ENCODE results near the gene COX4I2.
A peak's percentile ranks its signal among the peaks of the same experiment; 100 is the strongest.

Gene COX4I2

DNA sequence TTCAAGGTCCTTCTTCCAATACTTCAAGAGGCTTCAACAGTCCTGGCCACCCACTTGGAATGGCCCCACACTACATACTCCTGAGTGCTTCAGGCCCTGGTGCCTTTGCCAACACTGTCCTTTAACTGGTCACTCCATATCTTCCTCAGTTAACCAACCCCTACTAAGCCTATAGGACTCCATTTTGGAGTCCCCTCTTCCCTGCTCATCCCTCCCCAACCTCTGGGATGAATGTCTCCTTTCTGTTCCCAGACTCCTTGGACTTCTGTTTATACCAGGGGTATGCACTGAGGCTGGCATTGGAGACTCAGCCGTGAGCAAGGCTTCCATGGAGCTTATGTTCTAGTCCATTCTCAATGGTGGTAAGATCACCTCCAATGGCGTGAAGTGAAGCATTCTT, 33.6 kb downstream of the COX4I2 start:
- Histone ChIP-seq H3K4me3 (ENCODE audit: low read depth, low read length) (no peak overlapping the region), H3K36me3 (replicated peaks) (peaks cover 2% of the 10 kb centered on the region), H3K27ac (no peak overlapping the region), H3K27me3 (replicated peaks) (no peaks in the 10 kb centered on the region)
- TF ChIP-seq, protein P1, sequence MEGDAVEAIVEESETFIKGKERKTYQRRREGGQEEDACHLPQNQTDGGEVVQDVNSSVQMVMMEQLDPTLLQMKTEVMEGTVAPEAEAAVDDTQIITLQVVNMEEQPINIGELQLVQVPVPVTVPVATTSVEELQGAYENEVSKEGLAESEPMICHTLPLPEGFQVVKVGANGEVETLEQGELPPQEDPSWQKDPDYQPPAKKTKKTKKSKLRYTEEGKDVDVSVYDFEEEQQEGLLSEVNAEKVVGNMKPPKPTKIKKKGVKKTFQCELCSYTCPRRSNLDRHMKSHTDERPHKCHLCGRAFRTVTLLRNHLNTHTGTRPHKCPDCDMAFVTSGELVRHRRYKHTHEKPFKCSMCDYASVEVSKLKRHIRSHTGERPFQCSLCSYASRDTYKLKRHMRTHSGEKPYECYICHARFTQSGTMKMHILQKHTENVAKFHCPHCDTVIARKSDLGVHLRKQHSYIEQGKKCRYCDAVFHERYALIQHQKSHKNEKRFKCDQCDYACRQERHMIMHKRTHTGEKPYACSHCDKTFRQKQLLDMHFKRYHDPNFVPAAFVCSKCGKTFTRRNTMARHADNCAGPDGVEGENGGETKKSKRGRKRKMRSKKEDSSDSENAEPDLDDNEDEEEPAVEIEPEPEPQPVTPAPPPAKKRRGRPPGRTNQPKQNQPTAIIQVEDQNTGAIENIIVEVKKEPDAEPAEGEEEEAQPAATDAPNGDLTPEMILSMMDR (IDR thresholded peaks at IDR 0.05; ENCODE audit: low read depth, low read length, missing control alignments): no peak
- no peak for DNase-seq
- in situ Hi-C loops (cut with HindIII; ENCODE audit: low pct_ligation_motif_present, low sequenced_read_pairs): no loop called here

DNA sequence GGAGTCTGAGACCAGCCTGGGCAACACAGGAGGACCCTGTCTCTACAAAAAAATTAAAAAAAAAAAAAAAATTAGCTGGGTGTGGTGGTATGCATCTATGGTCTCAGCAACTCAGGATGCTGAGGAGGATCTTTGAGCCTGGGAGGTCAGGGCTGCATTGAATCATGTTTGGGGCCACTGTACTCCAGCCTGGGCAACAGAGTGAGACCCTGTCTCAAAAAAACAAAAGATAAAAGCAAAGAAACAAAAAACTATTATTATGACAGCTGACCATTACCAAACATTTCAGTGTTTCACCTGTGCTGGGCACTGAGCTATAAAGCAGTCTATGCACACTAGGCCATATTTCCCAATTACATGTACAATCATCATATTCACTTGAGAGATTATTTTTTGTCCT, 35.7 kb downstream of the COX4I2 start:
- Histone ChIP-seq H3K27ac (no peak overlapping the region), H3K36me3 (replicated peaks) (peaks cover 6% of the 10 kb centered on the region), H3K4me3 (ENCODE audit: low read depth, low read length) (no peak overlapping the region), H3K27me3 (replicated peaks) (no peaks in the 10 kb centered on the region)
- TF ChIP-seq, protein P1 (IDR thresholded peaks at IDR 0.05; ENCODE audit: low read depth, low read length, missing control alignments): no peak
- DNase-seq: no peak
- in situ Hi-C loops (cut with HindIII; ENCODE audit: low pct_ligation_motif_present, low sequenced_read_pairs): no loop called here

DNA sequence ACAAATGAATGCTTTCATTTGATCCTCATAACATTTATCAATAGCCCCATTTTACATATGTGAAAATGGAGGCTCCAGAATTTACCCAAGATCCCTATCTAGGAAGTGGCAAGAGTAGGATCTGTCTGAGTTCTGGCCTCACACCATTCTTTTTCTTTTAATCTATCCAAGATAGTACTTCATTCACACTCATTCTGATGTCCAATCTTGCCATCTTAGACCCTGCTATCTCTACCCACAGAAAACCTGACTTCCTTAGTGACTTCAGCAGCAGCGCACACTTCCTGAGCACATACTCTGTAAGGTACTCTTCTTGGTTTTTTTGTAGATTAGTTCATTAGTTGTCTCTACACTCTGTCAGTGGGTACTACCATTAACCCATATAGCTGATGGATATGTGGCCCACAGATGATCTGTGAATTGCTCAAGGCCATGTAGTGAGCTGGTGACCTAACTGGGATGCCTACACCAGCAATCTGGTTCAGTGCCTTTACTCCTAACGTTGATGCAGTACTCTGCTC, 36.3 kb downstream of the COX4I2 start:
- TF ChIP-seq, protein P1 (IDR thresholded peaks at IDR 0.05; ENCODE audit: low read depth, low read length, missing control alignments): no peak
- Histone ChIP-seq H3K27me3 (replicated peaks) (no peaks in the 10 kb centered on the region), H3K4me3 (ENCODE audit: low read depth, low read length) (no peak overlapping the region), H3K27ac (no peak overlapping the region), H3K36me3 (replicated peaks) (peaks cover 6% of the 10 kb centered on the region)
- no peak for DNase-seq
- in situ Hi-C loops (cut with HindIII; ENCODE audit: low pct_ligation_motif_present, low sequenced_read_pairs): no loop called here

DNA sequence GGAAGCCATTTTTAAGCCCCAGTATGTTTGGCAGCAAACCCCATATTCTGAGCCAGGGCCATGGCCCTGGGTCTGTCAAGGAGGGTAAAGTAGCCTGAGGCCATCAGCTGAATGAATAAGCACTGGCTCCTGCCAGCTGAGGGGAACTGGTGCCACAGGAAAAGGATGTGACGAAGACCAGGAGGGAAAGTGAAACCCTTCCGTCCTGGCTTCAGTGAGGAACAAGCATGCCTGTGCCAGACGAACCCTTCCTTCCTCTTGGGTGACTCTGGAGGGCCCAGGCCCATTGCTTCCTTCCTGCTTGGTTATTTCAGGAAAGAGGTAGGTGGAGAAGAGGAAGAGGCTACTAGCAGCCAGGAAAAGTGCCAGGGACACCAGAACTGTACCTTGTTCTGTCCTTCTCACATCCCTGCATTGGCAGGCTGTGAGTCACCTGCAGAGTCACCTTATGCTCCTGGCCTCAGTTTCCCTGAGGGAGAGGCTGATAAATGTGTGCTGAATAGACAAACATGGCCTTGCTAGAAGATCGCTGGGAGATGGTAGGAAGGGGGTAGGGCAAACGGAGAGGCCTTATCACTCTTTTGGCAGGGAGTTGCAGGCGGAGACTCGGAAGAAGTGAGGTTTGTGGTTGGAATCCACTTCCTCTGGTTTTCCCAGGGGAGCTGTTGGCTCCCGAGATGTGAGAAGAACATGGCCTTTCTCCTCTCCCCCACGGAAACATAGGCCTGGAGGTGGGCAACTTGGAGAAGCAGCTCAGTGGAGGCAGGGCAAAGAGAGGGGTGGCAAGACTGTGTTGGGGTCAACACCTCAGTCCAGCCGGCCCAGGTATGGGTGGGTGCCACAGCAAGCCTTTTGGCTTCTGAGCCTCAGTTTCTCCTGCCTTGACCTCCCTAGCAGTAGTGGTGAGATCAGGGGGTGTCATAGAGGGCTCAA, 37.4 kb downstream of the COX4I2 start:
- Histone ChIP-seq H3K4me3 (ENCODE audit: low read depth, low read length) (no peak overlapping the region), H3K27me3 (replicated peaks) (no peaks in the 10 kb centered on the region), H3K36me3 (replicated peaks) (peaks cover 10% of the 10 kb centered on the region), H3K27ac (peak overlapping the region; percentile 41)
- in situ Hi-C loops (cut with HindIII; ENCODE audit: low pct_ligation_motif_present, low sequenced_read_pairs): no loop called here
- DNase-seq: peak; percentile 86
- TF ChIP-seq, protein P1 (IDR thresholded peaks at IDR 0.05; ENCODE audit: low read depth, low read length, missing control alignments): no peak

DNA sequence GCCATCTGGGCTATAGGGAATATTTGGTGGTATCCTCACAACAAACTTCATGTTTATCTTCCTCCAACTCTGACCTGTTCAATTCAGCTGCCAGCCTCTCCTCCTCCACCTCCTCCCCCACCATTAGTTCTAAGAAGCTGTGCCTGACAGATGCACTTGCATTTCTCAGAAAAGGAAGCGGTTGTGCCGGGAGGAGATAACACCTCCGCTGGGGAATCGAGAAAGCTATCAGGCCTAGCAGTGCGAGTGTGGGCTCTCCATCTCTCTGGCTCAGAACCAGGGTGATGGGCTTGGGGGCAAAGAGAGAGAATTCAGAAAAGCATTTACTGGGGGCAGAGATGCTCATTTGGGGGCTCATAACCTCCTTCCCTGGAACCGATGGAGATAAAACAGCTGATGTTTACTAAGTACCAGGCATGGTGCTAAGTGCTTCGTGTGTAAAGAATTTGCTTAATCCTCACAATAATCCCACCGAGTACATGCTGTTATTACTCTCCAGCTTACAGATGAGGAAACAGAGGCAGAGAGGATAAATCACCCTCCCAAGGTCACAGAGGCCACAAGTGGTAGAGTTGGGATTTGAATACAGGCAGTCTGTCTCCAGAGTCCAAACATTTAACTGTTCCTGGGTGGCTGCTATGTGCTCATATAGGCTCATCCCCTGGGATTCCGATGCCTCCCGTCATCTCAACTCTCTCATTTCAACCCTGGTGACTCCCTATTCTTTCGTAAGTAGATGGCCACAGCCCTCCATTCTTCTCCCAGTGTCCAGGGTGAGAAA, 38.3 kb downstream of the COX4I2 start:
- Histone ChIP-seq H3K4me3 (ENCODE audit: low read depth, low read length) (no peak overlapping the region), H3K27ac (peak overlapping the region; percentile 17), H3K36me3 (replicated peaks) (peaks cover 14% of the 10 kb centered on the region), H3K27me3 (replicated peaks) (no peaks in the 10 kb centered on the region)
- TF ChIP-seq, protein P1 (IDR thresholded peaks at IDR 0.05; ENCODE audit: low read depth, low read length, missing control alignments): no peak
- in situ Hi-C loops (cut with HindIII; ENCODE audit: low pct_ligation_motif_present, low sequenced_read_pairs): no loop called here
- DNase-seq: peak; percentile 39
